Measurements from ENCODE around the gene LETMD1.

Gene LETMD1

DNA sequence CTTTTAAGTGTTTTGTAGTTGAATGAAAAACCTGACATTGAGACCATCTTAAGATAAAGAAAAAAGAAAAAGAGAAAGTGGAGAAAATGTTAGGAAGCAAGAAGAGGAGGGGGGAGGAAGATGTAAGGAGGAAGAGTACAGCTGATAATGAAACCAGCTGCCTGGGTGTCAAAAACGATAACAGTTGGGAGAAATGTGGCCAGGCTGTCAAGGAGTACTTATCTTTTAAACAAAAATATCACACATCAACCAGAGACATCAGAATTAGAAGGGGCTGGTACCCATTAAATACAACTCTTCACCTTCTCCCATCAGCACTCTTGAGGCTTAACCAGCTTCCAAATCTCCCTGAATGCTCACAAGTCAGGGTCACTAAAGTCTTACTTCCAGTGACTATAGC lies 26.4 kb upstream of the LETMD1 start:
- peaks cover 5% of the 10 kb centered on the region; the same call in 1 of the 2 replicates for H4K20me1 ChIP-seq (ENCODE audit: insufficient read depth, low read length)
- no peak overlapping the region for H2AFZ ChIP-seq (ENCODE audit: low read depth, low read length)
- H3K79me2 ChIP-seq (ENCODE audit: insufficient read depth, low read length), result peaks cover 99% of the 10 kb centered on the region
- peaks cover 5% of the 10 kb centered on the region; the same call in 1 of the 2 replicates for H3K36me3 ChIP-seq (ENCODE audit: insufficient read depth, low read length)
- peaks cover 71% of the 10 kb centered on the region for H3K4me1 ChIP-seq (ENCODE audit: insufficient read depth, low read length)
- H3K9me3 ChIP-seq (ENCODE audit: insufficient read depth, low read length, severe bottlenecking), result no peaks in the 10 kb centered on the region
- peak overlapping the region; percentile 80 for H3K27ac ChIP-seq (ENCODE audit: low read length)
- peak overlapping the region; percentile 40 for H3K9ac ChIP-seq (ENCODE audit: low read depth, low read length)
- ATAC-seq (ENCODE audit: insufficient read depth, low read depth) (no peak), DNase-seq (peak; percentile 29)
- H3K4me2 ChIP-seq (ENCODE audit: insufficient read depth, low read length), result peak overlapping the region; percentile 74
- peak overlapping the region in 1 of 2 experiments; percentile 23; a peak in 2 of 4 replicates for H3K4me3 ChIP-seq (ENCODE audit: low read depth in 1 of 2, low read length in 2 of 2)
- TF ChIP-seq EZH2 (IDR thresholded peaks at IDR 0.05; ENCODE audit: borderline replicate concordance, low read depth, low read length, severe bottlenecking), result no peak
- no peak for TF ChIP-seq CTCF (IDR thresholded peaks at IDR 0.05; ENCODE audit: borderline replicate concordance, extremely low read depth, low read length, poor library complexity, severe bottlenecking)
- no peaks in the 10 kb centered on the region for H3K27me3 ChIP-seq (ENCODE audit: insufficient read depth, low read length, poor library complexity)

- H3K4me3 ChIP-seq (ENCODE audit: low read depth in 1 of 2, low read length in 2 of 2), result peak overlapping the region in 1 of 2 experiments; percentile 73; a peak in 1 of 4 replicates
- H3K27me3 ChIP-seq (ENCODE audit: insufficient read depth, low read length, poor library complexity), result no peaks in the 10 kb centered on the region
- H3K79me2 ChIP-seq (ENCODE audit: insufficient read depth, low read length), result peaks cover 78% of the 10 kb centered on the region
- no peak overlapping the region for H2AFZ ChIP-seq (ENCODE audit: low read depth, low read length)
- peaks cover 2% of the 10 kb centered on the region; the same call in 1 of the 2 replicates for H4K20me1 ChIP-seq (ENCODE audit: insufficient read depth, low read length)
- peak overlapping the region; percentile 81; the same call in 1 of the 2 replicates for H3K9ac ChIP-seq (ENCODE audit: low read depth, low read length)
- peaks cover 5% of the 10 kb centered on the region; the same call in 1 of the 2 replicates for H3K36me3 ChIP-seq (ENCODE audit: insufficient read depth, low read length)
- peaks cover 82% of the 10 kb centered on the region for H3K4me1 ChIP-seq (ENCODE audit: insufficient read depth, low read length)
- ATAC-seq (ENCODE audit: insufficient read depth, low read depth), result no peak
- TF ChIP-seq CTCF (IDR thresholded peaks at IDR 0.05; ENCODE audit: borderline replicate concordance, extremely low read depth, low read length, poor library complexity, severe bottlenecking) (no peak), EZH2 (IDR thresholded peaks at IDR 0.05; ENCODE audit: borderline replicate concordance, low read depth, low read length, severe bottlenecking) (no peak)
- no peak for DNase-seq
- H3K4me2 ChIP-seq (ENCODE audit: insufficient read depth, low read length), result peak overlapping the region; percentile 74
- H3K9me3 ChIP-seq (ENCODE audit: insufficient read depth, low read length, severe bottlenecking), result no peaks in the 10 kb centered on the region
- peak overlapping the region; percentile 81 for H3K27ac ChIP-seq (ENCODE audit: low read length)
Measured at GRCh38 chr12:51023625-51024382, 24.3 kb upstream of the LETMD1 start.

- peak overlapping the region; percentile 95 for H2AFZ ChIP-seq (ENCODE audit: low read depth, low read length)
- peak overlapping the region; percentile 49 to 73 for H3K4me3 ChIP-seq (ENCODE audit: low read depth in 1 of 2, low read length in 2 of 2)
- ATAC-seq (ENCODE audit: insufficient read depth, low read depth), result no peak; the same call in 1 of the 3 replicates
- no peaks in the 10 kb centered on the region for H3K9me3 ChIP-seq (ENCODE audit: insufficient read depth, low read length, severe bottlenecking)
- peak overlapping the region; percentile 74 for H3K4me2 ChIP-seq (ENCODE audit: insufficient read depth, low read length)
- no peak for DNase-seq
- peaks cover 5% of the 10 kb centered on the region; the same call in 1 of the 2 replicates for H3K36me3 ChIP-seq (ENCODE audit: insufficient read depth, low read length)
- peaks cover 2% of the 10 kb centered on the region; the same call in 1 of the 2 replicates for H4K20me1 ChIP-seq (ENCODE audit: insufficient read depth, low read length)
- peaks cover 62% of the 10 kb centered on the region for H3K79me2 ChIP-seq (ENCODE audit: insufficient read depth, low read length)
- no peaks in the 10 kb centered on the region for H3K27me3 ChIP-seq (ENCODE audit: insufficient read depth, low read length, poor library complexity)
- peak overlapping the region; percentile 81 for H3K27ac ChIP-seq (ENCODE audit: low read length)
- peak overlapping the region; percentile 81 for H3K9ac ChIP-seq (ENCODE audit: low read depth, low read length)
- no peak for TF ChIP-seq CTCF (IDR thresholded peaks at IDR 0.05; ENCODE audit: borderline replicate concordance, extremely low read depth, low read length, poor library complexity, severe bottlenecking)
- no peak for TF ChIP-seq EZH2 (IDR thresholded peaks at IDR 0.05; ENCODE audit: borderline replicate concordance, low read depth, low read length, severe bottlenecking)
- peaks cover 66% of the 10 kb centered on the region for H3K4me1 ChIP-seq (ENCODE audit: insufficient read depth, low read length)
Measured at GRCh38 chr12:51025338-51025835, 22.7 kb upstream of the LETMD1 start.

Measured in DND-41 (cell line).